Ramos (cell line): ENCODE data around the gene KRABD2.
"Not testable (repeated sequence)": the region's sequence is repeated elsewhere in the genome, so short reads cannot be mapped to it uniquely, and the experiment has no call there.

Experiments used
- in situ Hi-C: fragments of 300-500 bp; cut with MboI; formaldehyde crosslinking; loops from one replicate; pipeline ENCODE4 v1.14.3; 2022; ENCODE audit warnings: low sequenced_read_pairs; ENCODE audit not compliant: unreplicated experiment

The KRABD2 gene

DNA sequence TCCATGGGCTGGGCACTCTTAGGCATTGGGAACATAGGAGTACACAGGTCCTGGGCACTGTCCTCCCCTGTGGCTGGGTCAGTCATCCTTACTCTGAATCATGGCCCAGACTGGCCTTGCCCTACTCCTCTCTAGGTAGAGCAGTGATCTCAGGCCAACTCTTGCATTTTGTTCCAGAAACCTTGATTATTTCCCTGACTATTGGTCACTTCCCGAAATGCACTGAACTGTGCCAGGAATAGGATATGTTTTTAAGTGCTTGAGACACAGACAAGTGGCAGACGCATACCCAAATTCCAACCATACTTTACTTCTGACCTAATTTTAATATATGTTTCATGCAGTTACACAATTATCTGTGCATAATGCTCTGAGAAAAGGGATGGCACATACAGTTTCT lies 10.3 kb downstream of the KRABD2 start:
- in situ Hi-C loops = no loop called here

DNA sequence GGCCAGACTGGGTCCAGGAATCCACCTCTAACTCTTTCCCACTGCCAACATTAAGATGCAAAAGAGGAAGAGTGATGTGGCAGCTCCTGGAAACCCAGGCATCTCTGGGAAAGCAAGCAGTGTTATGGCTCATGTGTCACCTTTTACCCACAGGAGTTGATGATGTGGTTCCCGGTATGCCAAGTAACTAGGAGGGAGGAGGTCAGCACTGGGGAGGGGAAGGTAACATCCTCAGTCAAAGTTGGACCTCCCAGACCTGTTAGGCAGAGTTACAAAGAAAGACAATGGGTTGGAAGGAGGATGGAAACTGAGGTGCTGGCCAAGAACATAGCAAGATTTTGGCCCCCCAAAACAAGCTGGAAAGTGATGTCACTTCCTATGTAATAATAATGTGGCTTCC lies 11.4 kb downstream of the KRABD2 start:
- in situ Hi-C loops = no loop called here

DNA sequence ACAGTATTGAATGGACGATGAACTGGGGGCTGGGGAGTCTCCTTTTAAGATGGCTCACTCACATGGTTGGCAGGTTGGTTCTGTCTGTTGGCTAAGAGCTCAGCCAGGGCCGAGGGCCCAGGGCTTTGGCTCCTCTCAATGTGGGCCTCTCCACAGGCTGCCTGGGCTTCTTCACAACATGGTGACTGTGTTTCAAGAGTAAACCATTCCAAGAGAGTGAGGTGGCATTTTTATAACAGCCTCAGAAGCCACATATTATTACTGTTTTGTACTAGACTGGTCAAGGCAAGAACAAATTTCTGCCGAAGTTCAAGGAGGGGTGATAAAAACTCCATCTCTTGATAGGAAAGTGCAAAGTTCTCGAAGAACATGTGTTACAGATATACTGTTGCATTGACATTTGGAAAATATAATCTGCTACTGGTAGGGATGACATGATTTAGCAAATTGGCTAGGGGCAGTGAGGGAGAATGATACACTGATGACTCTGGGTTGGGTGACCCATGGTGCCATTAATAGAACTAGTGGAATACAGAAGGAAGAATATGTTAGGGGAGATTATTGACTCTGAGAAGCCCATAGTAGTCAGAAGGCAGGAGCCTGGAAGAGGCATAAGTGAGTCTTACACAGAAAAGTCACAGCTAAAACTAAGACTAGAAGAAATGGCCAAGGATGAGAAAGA lies 13.7 kb downstream of the KRABD2 start:
- in situ Hi-C loops = no loop called here

DNA sequence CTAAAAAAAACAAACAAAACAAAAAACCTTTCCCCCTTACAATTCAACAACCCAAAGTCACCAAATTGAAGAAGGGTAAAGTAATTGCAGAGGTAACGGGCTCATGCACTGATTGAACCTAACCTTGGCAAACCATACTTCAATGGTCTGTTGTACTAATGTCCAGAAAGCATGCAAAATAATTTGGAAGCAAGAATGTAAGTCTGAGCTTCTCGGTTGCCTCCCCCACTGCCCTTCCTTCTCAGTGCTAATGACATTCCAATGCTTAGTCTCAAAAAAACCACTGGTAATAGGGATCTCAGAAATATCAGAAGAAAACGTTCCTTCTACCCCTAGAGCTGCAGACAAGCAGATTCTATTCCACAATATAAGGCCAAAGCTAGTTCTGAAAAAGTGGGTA lies 15.8 kb downstream of the KRABD2 start:
- in situ Hi-C loops = no loop called here

DNA sequence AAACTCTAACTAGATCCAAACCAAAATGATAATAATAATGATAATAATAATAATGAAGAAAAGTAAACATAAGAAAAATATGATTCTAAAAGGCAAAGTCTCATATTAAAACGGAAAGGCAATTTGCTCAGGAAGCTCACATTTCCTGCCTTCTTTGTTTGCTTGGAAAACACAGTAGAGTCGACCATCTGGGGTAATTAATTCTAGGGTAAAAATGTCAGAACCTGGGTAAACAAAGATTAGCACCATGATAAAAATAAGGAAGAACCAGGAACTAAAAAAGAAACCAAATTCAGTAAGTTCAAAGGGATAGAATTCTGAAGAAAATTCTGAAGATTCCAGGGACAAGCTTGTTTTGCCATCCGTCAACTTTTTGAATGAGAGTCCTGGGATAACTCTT lies 16.2 kb downstream of the KRABD2 start:
- in situ Hi-C loops = no loop called here

DNA sequence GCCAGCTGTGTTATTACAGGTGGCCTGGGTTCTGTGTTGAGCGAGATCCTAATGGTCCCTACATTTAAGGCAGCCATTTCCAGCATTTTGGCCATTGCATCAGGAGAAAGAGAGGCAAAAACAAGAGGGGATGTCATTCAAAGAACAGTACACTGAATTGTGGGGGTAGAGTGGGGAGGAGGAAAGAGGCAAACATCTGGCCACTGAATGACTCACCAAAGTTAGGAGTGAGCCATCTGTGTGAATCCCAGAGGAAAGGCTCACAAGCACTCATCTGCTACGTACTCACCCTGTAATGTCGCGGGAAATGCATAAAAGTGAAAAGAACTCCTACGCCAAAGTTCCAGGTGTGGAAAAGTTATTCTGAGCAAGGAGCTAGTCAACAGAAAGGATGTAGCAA lies 16.7 kb downstream of the KRABD2 start:
- in situ Hi-C loops = no loop called here

DNA sequence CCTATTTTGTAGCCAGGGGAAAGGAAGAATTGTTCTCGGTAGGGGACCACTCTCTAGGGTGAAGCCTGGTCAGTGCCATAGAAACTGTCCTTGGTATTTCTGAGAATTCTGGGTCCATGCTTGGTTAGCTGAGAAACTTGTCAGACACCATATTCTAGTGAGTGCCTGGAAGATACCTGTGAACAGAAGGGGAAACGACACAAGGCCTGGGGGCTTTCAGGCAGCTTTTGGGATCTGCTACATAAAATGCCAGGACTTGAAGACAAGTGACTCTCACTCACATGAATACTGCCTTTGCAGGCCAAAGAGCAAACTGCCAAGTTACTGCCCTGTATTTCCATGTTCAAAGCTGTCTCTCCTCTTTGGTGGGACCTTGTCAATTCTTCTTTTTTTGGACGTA lies 18.6 kb downstream of the KRABD2 start:
- in situ Hi-C loops = no loop called here

DNA sequence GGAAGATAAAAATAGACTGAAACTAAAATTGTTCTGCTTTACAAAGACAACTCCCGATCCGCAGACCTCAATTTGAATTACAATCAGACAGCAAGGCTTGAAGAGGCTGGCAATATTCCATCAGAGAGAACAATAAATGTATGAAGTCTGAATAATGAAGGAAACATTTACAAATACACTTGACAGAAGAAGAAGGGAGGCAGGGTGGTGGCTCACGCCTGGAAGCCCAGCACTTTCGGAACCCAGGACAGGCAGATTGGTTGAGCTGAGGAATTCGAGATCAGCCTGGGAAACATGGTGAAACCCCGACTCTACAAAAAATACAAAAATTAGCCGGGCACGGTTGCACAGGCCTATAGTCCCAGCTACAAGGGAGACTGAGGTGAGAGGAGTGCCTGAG lies 22.3 kb downstream of the KRABD2 start:
- in situ Hi-C loops = no loop called here

DNA sequence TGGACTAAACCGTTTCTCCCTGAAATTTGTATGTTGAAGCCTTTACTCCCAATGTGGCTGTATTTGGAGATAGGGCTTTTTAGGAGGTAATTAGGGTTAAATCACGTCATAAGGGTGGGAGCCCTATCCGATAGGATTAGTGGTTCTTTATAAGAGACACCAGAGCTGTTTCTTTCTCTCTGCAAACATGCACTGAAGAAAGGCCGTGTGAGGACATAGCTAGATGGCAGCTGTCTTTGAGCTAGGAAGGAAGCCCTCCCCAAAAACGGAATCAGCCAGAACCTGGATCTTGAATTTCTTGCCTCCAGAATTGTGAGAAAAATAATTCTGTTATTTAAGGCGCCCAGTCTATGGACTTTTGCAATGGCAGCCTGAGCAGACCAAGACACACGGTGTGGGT lies 22.8 kb downstream of the KRABD2 start:
- in situ Hi-C loops = no loop called here

DNA sequence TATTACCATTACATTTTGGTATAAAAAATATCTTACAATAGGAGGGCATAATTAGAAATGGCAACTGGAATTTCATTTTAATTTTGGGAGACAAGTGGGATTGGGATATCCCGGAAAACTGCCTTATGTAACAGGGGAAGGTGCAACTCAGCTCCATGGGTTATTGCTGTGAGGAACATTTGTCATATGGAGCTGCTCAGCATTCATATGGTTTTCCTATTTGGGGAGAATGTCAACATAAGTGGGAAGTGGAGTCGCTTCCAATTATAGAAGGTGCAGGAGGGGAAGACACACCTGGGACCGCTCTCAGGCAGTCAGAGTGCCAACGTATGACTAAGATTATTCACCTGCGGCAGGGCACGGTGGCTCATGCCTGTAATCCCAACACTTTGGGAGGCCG lies 26.2 kb downstream of the KRABD2 start:
- in situ Hi-C loops = no loop called here

DNA sequence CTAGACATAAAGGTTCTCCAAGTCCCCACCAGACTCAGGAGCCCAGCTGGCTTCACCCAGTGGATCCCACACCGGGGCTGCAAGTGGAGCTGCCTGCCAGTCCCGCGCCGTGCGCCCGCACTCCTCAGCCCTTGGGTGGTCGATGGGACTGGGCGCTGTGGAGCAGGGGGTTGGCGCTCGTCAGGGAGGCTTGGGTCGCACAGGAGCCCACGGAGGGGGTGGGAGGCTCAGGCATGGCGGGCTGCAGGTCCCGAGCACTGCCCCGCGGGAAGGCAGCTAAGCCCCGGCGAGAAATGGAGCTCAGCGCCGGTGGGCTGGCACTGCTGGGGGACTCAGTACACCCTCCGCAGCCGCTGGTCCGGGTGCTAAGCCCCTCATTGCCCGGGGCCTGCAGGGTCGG lies 29.5 kb downstream of the KRABD2 start:
- in situ Hi-C loops = not testable (repeated sequence)

DNA sequence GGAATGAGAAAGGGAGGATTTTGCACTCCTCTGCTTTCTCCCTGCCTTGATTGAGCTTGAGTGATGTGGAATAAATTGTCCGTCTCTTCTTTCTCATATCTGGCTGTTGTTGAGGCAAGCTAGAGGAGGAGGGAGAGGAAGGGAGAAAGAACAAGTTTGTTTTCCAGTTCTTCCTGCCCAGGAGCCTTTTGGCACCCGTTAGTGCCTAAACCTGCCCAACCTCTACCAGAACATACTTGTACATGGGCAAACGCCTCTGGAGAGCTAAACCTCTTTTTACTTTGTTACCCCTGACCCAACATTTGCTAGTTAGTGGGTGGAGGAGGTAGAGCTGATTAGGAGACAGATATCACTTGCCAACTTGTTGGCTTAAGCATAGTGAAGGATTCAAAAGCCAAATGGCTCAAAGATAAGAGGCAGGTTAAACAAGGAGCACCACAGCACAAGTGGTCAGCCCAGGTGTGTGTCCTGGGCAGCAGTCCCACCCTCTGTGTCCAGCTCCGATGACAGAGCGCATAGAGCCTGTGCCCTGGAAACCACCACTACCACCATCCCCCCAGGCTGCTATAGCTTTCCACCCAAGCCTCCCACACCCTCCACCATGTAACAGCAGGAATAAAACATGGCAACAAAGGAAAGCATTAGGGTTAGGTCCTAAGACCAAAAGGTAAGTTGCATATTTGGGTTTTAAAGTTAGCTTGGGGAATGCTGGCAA lies 30.4 kb downstream of the KRABD2 start:
- in situ Hi-C loops = no loop called here

DNA sequence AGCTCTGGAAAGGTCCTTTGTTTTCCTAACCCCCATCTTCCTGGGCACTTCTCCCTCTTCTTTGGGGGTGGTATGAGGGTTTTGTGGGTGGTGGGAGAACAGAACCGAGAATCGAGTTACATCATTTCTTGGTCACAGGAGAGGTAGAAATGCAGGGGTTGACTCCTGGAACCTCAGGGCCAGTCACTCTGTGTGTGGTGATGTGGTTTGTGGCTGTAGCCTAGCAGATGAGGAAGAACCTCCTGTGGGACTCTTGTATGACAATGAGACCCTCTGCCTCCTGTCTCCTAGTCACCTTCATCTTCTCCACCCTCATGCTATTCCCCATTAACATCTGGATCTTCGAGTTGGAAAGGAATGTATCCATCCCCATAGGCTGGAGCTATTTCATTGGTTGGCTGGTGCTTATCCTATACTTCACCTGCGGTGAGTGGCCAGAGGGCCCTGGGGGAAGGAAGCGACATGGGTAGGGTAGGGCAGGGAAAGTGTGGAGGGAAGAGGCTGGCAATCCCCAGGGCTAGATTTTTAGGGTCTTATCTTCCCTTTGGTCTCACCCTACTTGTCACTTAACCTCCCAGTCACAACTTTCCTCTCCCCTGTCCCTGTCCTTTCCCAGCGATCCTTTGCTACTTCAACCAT lies 31.3 kb downstream of the KRABD2 start:
- in situ Hi-C loops = no loop called here

DNA sequence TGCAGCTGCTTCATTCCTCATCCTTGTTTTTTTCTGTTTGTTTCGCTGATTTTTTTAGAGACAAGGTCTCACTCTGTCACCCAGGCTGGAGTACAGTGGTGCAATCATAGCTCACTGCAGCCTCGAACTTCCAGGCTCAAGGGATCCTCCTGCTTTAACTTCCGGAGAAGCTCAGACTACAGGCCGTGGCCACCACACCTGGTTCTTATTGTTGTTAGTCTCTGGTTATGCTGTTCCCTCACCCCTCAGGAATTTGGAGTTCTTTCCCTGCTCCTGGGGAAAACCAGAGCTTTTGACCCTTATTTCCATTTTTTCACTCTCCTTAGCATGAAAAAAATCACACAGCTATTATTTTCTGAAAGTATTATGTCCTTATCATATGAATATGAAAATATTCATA lies 35.0 kb downstream of the KRABD2 start:
- in situ Hi-C loops = no loop called here

DNA sequence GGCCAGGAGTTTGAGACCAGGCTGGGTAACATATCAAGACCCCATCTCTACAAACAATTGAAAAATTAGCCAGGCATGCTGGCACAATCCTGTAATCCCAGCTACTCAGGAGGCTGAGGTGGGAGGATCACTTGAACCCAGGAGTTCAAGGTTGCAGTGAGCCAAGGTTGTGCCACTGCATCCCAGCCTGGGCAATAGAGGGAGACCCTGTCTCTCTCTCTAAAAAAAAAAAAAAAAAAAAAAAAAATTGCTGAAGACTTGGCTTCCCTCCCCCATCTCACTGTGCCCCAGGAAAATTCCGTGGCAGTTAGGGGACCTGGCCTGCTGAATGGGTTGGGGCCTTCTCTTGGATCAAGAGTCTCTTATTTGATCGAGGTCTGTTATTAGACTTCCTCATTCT lies 37.0 kb downstream of the KRABD2 start, which contains the start of gene ODF4:
Gene ODF4 (plus strand): TSS at position 301 of the 400 bp plus-strand sequence. CDS start 212 bp downstream, outside the sequence.
- in situ Hi-C loops = no loop called here

DNA sequence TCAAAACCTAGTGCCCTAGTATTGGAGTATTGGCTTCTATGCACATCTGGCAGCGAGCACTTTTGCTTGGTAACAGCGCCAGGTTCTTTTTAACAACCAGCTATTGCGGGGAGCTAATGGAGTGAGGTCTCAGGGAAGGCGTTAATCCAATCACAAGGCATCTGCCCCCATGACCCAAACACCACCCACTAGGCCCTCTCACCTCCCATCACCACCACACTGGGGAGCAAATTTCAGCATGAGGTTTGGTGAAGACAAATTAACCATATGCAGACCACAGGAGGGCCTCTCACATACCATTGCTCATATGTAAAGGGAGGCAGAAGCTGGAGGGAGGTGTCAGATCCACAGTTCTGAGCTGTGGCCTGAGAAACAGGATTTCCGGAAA lies 37.8 kb downstream of the KRABD2 start:
- in situ Hi-C loops = no loop called here

DNA sequence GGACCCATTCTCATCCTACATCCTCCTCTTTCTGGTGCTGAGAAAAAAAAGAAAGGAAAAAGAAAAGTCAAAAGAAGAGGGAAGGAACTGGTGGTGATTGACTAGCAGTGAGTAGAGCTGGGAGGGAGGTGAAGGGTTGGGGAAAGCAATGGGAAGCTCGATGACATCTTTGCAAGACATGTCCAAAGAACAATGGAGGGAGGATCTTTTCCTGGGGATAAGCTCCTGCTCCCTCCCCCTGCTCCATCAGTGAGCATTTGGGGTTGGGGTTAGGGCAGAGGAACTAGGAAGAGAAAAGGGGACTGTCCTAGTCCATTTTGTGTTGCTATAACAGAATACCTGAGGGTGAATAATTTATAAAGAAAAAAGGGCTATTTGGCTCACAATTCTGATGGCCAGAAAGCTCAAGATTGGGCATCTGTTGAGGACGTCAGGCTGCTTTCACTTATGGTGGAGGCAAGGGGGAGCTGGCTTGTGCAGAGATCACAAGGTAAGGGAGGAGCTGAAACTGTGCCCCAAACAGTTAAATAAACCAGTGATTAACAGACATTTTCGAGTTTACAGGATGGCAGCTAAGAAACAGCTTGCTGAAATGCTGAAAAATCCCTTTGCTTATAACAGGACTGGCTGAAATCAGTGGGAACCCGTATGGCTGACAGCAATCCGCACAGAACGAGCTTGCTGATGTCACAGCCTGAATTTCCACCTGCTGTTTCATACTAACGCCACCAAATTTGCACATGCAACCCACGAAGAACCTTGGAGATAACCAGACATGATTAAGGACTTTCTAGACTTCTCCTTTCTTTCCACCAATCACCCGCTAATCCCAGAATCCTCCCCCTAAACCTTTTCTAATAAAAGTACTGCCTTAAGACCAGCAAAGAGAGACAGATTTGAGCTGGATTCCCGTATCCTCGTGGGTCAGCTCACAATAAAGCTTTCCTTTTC lies 38.4 kb downstream of the KRABD2 start:
- in situ Hi-C loops = no loop called here

DNA sequence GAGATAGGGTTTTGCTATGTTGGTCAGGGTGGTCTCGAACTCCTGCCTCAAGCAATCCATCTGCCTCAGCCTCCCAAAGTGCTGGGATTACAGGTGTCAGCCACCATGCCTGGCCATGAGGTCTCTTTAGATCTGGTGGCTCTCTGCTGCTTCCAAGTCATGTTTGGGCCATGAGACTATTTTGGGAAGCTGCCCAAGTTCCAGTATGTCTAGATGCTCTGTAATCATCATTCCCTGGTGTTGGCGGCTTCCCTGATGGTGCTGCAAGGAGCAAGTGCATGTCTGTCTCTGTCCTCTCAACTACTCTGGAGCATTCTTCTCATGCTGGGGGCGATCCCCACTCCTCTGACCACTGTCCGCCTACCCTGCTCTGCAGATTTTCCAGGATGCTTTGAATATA lies 43.2 kb downstream of the KRABD2 start:
- in situ Hi-C loops = no loop called here

DNA sequence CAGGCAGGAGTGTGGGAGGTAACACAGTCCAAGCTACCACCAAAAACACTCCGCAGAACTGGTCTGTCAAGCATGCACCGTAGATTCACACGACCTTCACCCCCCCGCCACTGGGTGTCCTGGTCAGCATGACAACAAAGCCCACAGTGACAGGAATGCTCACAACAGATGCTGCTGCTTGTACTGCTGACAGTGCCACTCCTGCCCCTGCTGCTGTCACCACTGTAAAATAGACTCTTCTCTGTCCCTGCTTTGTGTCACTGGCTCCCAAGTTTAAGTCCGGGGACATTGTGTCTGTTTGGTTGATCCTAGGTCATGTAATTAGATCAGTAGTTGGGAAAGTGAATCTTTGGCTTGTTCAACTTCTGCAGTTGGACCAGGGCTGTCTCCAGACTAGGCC lies 43.8 kb downstream of the KRABD2 start:
- in situ Hi-C loops = no loop called here

DNA sequence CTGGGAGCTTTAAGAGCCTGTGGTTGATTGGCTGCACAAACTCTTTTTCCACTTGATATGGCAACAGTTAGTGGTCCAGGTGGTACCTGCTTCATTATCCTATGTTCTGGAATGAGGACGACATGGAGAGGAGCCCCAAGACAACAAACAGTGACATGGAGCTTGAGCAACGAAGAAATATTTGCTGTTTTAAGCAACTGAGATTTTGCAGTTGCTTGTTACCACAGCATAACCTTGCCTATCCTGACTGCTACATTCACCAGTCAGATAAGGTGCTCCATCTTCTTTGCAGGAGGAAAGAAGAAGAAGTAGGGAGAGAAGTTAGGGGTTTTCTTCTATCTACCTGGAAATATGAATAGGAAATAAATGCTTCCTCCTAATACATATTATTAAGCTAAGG lies 44.4 kb downstream of the KRABD2 start:
- in situ Hi-C loops = no loop called here

DNA sequence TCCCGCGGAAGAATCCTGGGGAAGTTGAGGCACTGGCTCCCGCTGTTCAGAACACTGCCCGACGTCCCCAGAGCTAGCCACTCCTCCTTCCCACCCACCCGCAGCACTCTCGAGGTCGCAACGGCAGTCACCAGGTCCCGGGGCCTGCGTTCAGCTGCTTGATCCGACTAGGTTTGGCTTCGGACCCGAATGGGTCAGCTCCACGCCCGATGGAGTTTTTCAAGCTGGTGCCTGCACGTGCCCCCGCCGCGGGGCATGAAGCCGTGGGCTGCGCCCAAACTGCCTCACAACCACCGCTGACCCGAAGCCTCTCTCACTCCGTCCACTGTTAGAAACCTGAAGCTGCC lies 49.2 kb downstream of the KRABD2 start:
- in situ Hi-C loops = no loop called here
